HEK293T (cell line): ENCODE measurements around the gene NKAIN2.
"Not testable (repeated sequence)": the region's sequence is repeated elsewhere in the genome, so short reads cannot be mapped to it uniquely, and the experiment has no call there.

Experiments used
- CTCF ChIA-PET: fragments of 350-600 bp; formaldehyde crosslinking; extraction: SDS; loops from one replicate; lab custom pipeline; 2021; ENCODE audit warnings: antibody characterized with exemption, inconsistent platforms; lab: Yijun Ruan, JAX
- POLR2A ChIA-PET: fragments of 350-600 bp; formaldehyde crosslinking; extraction: SDS; loops from one replicate; lab custom pipeline; 2020; ENCODE audit warnings: antibody characterized with exemption, inconsistent platforms; lab: Yijun Ruan, JAX
- DNase-seq: peaks from one replicate; pipeline ENCODE4 v3.0.0; 2012; ENCODE audit warnings: mixed read lengths; ENCODE audit errors: extremely low spot score
- ARNT ChIP-seq: fragments of 450-650 bp; IDR thresholded peaks from 2 replicates; pipeline ENCODE4 v1.6.1; 2017; ENCODE audit warnings: mild to moderate bottlenecking
- BHLHE40 ChIP-seq: fragments of 450-650 bp; IDR thresholded peaks from 2 replicates; pipeline ENCODE4 v1.6.1; 2016; ENCODE audit warnings: mild to moderate bottlenecking, moderate library complexity, borderline replicate concordance
- CTBP1 ChIP-seq: fragments of 450-650 bp; IDR thresholded peaks from 2 replicates; pipeline ENCODE4 v1.6.1; 2016; ENCODE audit warnings: borderline replicate concordance
- ELF4 ChIP-seq: fragments of 450-650 bp; IDR thresholded peaks from 2 replicates; pipeline ENCODE4 v1.6.1; 2017; ENCODE audit warnings: antibody characterized with exemption
- FOXA1 ChIP-seq: fragments of 450-650 bp; IDR thresholded peaks from 2 replicates; pipeline ENCODE4 v1.6.1; 2016; ENCODE audit warnings: mild to moderate bottlenecking
- FOXK2 ChIP-seq: fragments of 450-650 bp; IDR thresholded peaks from 2 replicates; pipeline ENCODE4 v1.6.1; 2016; ENCODE audit warnings: mild to moderate bottlenecking
- FOXM1 ChIP-seq: fragments of 450-650 bp; IDR thresholded peaks from 2 replicates; pipeline ENCODE4 v1.6.1; 2017; ENCODE audit warnings: mild to moderate bottlenecking, borderline replicate concordance
- HDGF ChIP-seq: fragments of 450-650 bp; IDR thresholded peaks from 2 replicates; pipeline ENCODE4 v1.6.1; 2017; ENCODE audit warnings: antibody characterized with exemption, borderline replicate concordance
- L3MBTL2 ChIP-seq: fragments of 450-650 bp; conservative IDR thresholded peaks from 2 replicates; pipeline ENCODE4 v1.6.1; 2016; ENCODE audit warnings: mild to moderate bottlenecking
- LEF1 ChIP-seq: fragments of 450-650 bp; IDR thresholded peaks from 2 replicates; pipeline ENCODE4 v1.6.1; 2017; ENCODE audit warnings: mild to moderate bottlenecking, borderline replicate concordance
- NFRKB ChIP-seq: fragments of 450-650 bp; IDR thresholded peaks from 2 replicates; pipeline ENCODE4 v1.6.1; 2016; ENCODE audit warnings: mild to moderate bottlenecking, moderate library complexity
- SP1 ChIP-seq: fragments of 450-650 bp; IDR thresholded peaks from 2 replicates; pipeline ENCODE4 v1.6.1; 2017
- SUZ12 ChIP-seq: fragments of 450-650 bp; IDR thresholded peaks from 2 replicates; pipeline ENCODE4 v1.6.1; 2016; ENCODE audit warnings: mild to moderate bottlenecking
- TARDBP ChIP-seq: fragments of 450-650 bp; IDR thresholded peaks from 2 replicates; pipeline ENCODE4 v1.6.1; 2016
- ZNF384 ChIP-seq: fragments of 450-650 bp; IDR thresholded peaks from 2 replicates; pipeline ENCODE4 v1.6.1; 2016
- TF ChIP-seq, protein P1 (sequence below): fragments of 450-650 bp; IDR thresholded peaks from 2 replicates; pipeline ENCODE4 v1.6.1; 2016

Gene NKAIN2

DNA sequence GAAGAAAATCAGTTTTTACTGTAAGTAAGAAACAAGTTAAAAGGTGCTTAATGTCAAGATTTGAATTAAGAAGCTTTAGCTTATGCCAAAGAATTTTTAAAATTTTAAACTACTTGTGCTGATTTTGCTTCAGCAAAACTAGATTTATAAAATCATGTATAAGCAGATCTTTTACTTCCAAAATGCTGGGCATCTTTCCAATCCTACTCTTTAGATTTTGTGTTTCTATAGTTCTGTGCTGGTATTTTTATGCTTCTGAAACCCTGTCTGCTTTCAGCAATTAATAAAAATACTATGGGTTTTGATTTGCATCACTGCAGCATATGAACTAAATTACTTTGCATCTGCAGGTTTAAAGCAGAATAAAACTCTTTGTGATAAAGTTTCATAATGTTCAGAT, 920.0 kb downstream of the NKAIN2 start:
- ChIA-PET POLR2A (no interaction called here), CTCF (no interaction called here)
- no peak for DNase-seq
- TF ChIP-seq ZNF384 (no peak), BHLHE40 (no peak), HDGF (no peak), ELF4 (no peak), NFRKB (no peak), TARDBP (no peak), FOXK2 (no peak), FOXA1 (no peak), SP1 (no peak)
- TF ChIP-seq, protein P1, sequence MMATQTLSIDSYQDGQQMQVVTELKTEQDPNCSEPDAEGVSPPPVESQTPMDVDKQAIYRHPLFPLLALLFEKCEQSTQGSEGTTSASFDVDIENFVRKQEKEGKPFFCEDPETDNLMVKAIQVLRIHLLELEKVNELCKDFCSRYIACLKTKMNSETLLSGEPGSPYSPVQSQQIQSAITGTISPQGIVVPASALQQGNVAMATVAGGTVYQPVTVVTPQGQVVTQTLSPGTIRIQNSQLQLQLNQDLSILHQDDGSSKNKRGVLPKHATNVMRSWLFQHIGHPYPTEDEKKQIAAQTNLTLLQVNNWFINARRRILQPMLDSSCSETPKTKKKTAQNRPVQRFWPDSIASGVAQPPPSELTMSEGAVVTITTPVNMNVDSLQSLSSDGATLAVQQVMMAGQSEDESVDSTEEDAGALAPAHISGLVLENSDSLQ = no peak

DNA sequence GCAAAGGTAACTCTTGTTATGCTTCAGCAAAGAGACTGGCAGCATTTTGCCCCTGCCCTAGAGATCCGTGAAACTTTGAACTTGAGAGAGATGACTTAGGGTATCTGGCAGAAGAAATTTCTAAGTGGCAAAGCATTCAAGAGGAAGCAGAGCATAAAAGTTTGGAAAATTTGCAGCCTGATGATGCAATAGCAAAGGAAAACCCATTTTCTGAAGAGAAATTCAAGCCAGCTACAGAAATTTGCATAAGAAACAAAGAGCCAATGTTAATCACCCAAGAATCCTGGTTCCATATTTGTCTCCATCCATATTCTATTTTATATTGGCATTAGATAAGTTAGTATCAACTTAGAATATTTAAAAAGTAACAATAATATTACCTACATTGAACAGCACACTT, 934.1 kb downstream of the NKAIN2 start:
- POLR2A ChIA-PET, CTCF ChIA-PET, DNase-seq: not testable (repeated sequence)

- no peak for DNase-seq
- POLR2A ChIA-PET = no interaction called here
- CTCF ChIA-PET = no interaction called here
- TF ChIP-seq, protein P1 = no peak
- TF ChIP-seq FOXM1 = no peak
- TF ChIP-seq ZNF384 = no peak
- no peak for TF ChIP-seq SUZ12
These were observed 934.8 kb downstream of the NKAIN2 start for GRCh38 chr6:124738482-124738881.

- ChIA-PET POLR2A (no interaction called here), CTCF (no interaction called here)
- no peak for DNase-seq
- TF ChIP-seq CTBP1 = no peak
- no peak for TF ChIP-seq FOXK2
- TF ChIP-seq LEF1 = no peak
- no peak for TF ChIP-seq SP1
- TF ChIP-seq HDGF = no peak
- TF ChIP-seq L3MBTL2 = no peak
- TF ChIP-seq NFRKB = no peak
- no peak for TF ChIP-seq FOXA1
- no peak for TF ChIP-seq ELF4
- TF ChIP-seq ARNT = no peak
- TF ChIP-seq, protein P1 = no peak
These were observed 937.7 kb downstream of the NKAIN2 start for GRCh38 chr6:124741341-124741740.

DNA sequence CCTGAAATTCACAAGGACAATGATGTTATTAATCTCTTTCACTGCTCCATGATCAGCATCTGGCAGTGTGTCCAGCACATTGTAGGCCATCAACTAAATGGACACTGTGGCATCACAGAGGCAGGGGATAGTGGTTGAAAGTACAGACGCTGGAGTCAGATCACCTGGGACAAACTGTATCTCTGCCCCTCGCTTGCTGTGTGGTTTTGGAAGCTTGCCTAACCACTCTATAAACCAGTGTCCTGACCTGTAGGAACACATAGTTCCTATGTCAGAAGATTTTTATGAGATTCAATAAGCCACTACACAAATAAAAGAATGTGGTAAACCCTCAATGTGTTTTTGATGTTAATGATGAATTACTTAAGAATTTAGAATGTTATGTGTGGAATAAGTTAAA, 939.3 kb downstream of the NKAIN2 start:
- ChIA-PET POLR2A (no interaction called here), CTCF (no interaction called here)
- DNase-seq = no peak

DNA sequence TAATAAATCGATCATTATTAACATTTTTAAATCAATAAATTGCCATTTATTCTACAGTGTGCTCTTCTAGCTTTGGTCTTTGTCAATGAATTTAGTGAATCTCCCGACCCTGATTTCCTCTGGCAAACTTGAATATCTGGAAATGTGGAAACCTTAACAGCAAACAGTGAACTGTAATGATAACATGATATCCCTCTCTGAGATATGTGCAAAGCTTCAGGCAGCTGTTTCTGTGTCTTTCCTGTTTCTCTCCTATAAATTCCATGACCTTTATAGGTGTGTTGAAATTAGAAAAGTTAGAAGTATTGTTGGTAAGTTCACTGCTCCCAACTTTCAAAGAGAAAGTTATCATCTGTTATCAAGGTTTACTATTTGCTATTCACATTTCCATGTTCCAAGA, 939.8 kb downstream of the NKAIN2 start:
- no peak for DNase-seq
- ChIA-PET CTCF (no interaction called here), POLR2A (no interaction called here)
- TF ChIP-seq ELF4 = no peak
- no peak for TF ChIP-seq ZNF384
- no peak for TF ChIP-seq NFRKB
- no peak for TF ChIP-seq ARNT
- TF ChIP-seq SUZ12 = no peak
- TF ChIP-seq, protein P1 = no peak

More for the DNA sequence above, 939.3 kb downstream of the NKAIN2 start:
- TF ChIP-seq HDGF (no peak), LEF1 (no peak), SP1 (no peak), ZNF384 (no peak), BHLHE40 (no peak), ARNT (no peak), FOXM1 (no peak), L3MBTL2 (no peak), ELF4 (no peak)
- TF ChIP-seq, protein P1 = no peak

DNA sequence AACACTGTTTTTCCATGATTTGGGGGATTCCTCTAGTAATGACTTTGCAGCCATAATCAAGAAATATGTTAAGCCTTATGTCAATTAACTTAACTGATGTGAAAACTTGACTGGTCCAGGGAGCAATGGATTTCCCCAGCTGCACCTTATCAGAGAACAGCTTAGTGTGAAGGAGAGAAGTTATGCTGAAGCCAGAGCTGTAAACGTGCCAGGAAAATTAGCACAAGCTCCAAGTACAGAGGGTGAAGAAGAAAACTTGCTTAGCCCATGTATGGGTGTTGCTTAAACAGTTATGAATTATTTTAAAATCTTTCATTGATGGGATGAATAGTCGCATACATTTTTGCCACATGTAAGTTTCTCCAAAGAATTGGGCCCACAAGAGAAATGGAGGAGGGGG, 943.7 kb downstream of the NKAIN2 start:
- ChIA-PET POLR2A (no interaction called here), CTCF (no interaction called here)
- no peak for TF ChIP-seq ZNF384
- no peak for TF ChIP-seq BHLHE40
- no peak for TF ChIP-seq L3MBTL2
- TF ChIP-seq FOXK2 = no peak
- TF ChIP-seq, protein P1 = no peak
- no peak for TF ChIP-seq FOXA1
- no peak for TF ChIP-seq TARDBP
- no peak for TF ChIP-seq SUZ12
- no peak for TF ChIP-seq SP1
- TF ChIP-seq LEF1 = no peak
- TF ChIP-seq CTBP1 = no peak
- no peak for TF ChIP-seq NFRKB
- no peak for DNase-seq
